H1 (cell line): Measurements from ENCODE around the gene SHTN1. TPM values are rescaled to one million over a fixed set of nuclear protein-coding genes. Genes with fewer than 3 reads are reported as not detected.

Experiments
- ASH2L ChIP-seq: fragments of 200-600, 300-600 bp; sonication (generic); IDR thresholded peaks from one replicate; pipeline ENCODE4 v1.7.1; 2017; ENCODE audit warnings: low read length
- ATF3 ChIP-seq: IDR thresholded peaks from 2 replicates; pipeline ENCODE4 v1.6.1; 2011; ENCODE audit warnings: low read depth, mild to moderate bottlenecking, low read length; ENCODE audit not compliant: insufficient read depth
- BCL11A ChIP-seq, 2 experiments: IDR thresholded peaks; one replicate each; pipeline ENCODE4 v1.6.1; 2011; ENCODE audit warnings: low read depth in 2 of 2, low read length in 2 of 2, mild to moderate bottlenecking in 2 of 2
- CREB1 ChIP-seq: IDR thresholded peaks from 2 replicates; pipeline ENCODE4 v1.6.1; 2012; ENCODE audit warnings: inconsistent platforms
- GABPA ChIP-seq: IDR thresholded peaks from 2 replicates; pipeline ENCODE4 v1.6.1; 2011; ENCODE audit warnings: mild to moderate bottlenecking, low read length, moderate library complexity, borderline replicate concordance; ENCODE audit not compliant: insufficient read depth
- HDAC2 ChIP-seq, 2 experiments: fragments of 300-600 bp in 1 of 2; sonication (generic) in 1 of 2; IDR thresholded peaks; 2 replicates each; pipeline ENCODE4 v1.6.1; 2011 to 2012; ENCODE audit warnings: low read depth in 2 of 2, low read length in 2 of 2, mild to moderate bottlenecking in 2 of 2, moderate library complexity in 2 of 2, borderline replicate concordance in 1 of 2, inconsistent platforms in 1 of 2
- JUND ChIP-seq: IDR thresholded peaks from 2 replicates; pipeline ENCODE4 v1.6.1; 2011; ENCODE audit warnings: mild to moderate bottlenecking, improper control_type of control experiment, low read length
- MAFK ChIP-seq: IDR thresholded peaks from 2 replicates; pipeline ENCODE4 v1.6.1; 2012; ENCODE audit warnings: low read depth, mild to moderate bottlenecking, improper control_type of control experiment, low read length
- NRF1 ChIP-seq: IDR thresholded peaks from 2 replicates; pipeline ENCODE4 v1.6.1; 2011; ENCODE audit warnings: mild to moderate bottlenecking, low read depth, low read length, improper control_type of control experiment
- POU5F1 ChIP-seq: IDR thresholded peaks from 2 replicates; pipeline ENCODE4 v1.6.1; 2011; ENCODE audit warnings: low read depth, mild to moderate bottlenecking, low read length, moderate library complexity
- RFX5 ChIP-seq: IDR thresholded peaks from 2 replicates; pipeline ENCODE4 v1.6.1; 2011; ENCODE audit warnings: low read depth, low read length, improper control_type of control experiment, borderline replicate concordance
- SIN3A ChIP-seq, 2 experiments: IDR thresholded peaks in 1 of 2; conservative IDR thresholded peaks in 1 of 2; 2 replicates each; pipeline ENCODE4 v1.6.1; 2011 to 2012; ENCODE audit warnings: low read length in 2 of 2, improper control_type of control experiment in 1 of 2, low read depth in 1 of 2, mild to moderate bottlenecking in 1 of 2
- SP1 ChIP-seq: IDR thresholded peaks from 2 replicates; pipeline ENCODE4 v1.6.1; 2011; ENCODE audit warnings: low read depth, low read length
- TAF7 ChIP-seq: optimal IDR thresholded peaks from 2 replicates; pipeline ENCODE3; 2011; ENCODE audit warnings: low read depth, mild to moderate bottlenecking, inconsistent platforms, low read length, moderate library complexity, borderline replicate concordance
- TCF12 ChIP-seq: IDR thresholded peaks from 2 replicates; pipeline ENCODE4 v1.6.1; 2011; ENCODE audit warnings: low read depth, mild to moderate bottlenecking, low read length
- YY1 ChIP-seq: IDR thresholded peaks from 2 replicates; pipeline ENCODE4 v1.6.1; 2011; ENCODE audit warnings: low read depth, mild to moderate bottlenecking, low read length
- ZNF274 ChIP-seq: IDR thresholded peaks from 2 replicates; pipeline ENCODE4 v1.7.0; 2012; ENCODE audit warnings: low read length, borderline replicate concordance; ENCODE audit errors: extremely low read depth
- polyA plus RNA-seq, 7 experiments: library from polyadenylated mRNA; depleted of rRNA in 3 of 7; stranded (reverse) in 5 of 7; unstranded in 2 of 7; fragments of >200 nt in 5 of 7; fragments of 200-250 nt in 2 of 7; gene quantifications; 1 replicate in 5 of 7; 2 replicates in 1 of 7; 4 replicates in 1 of 7; pipeline versions ENCODE4 v1.2.1 to v1.2.3, GENCODE V29; 2011 to 2013; ENCODE audit warnings: missing spikeins in 2 of 7, mixed read lengths in 2 of 7
- total RNA-seq: library from RNA; stranded (reverse); fragmentation: NEBNext Ultra II Directional; extraction: Animal tissue kit (Norgen Biotek cat#: 25700); gene quantifications from 2 replicates; pipeline ENCODE4 v1.2.1, GENCODE V29; 2021

SHTN1 gene
- total and polyA plus RNA-seq, 2 of the 8 experiments (the other 6 are each of a cell fraction or from before 2014, with no cell fraction given), result 3.3 to 12.7 TPM

- TF ChIP-seq YY1, result 0 out of 2 replicates have a peak, but pooled peaks have one; percentile 25
- TF ChIP-seq GABPA, result no peak
- TF ChIP-seq CREB1, result peak; percentile 29; the same call in 1 of the 2 replicates
- no peak for TF ChIP-seq SP1
- TF ChIP-seq ATF3, result no peak
- TF ChIP-seq ASH2L, result peak; percentile 66
- TF ChIP-seq JUND, result no peak
- no peak for TF ChIP-seq TCF12
- no peak for TF ChIP-seq BCL11A (IDR thresholded peaks at IDR 0.05; ENCODE audit: low read depth in 2 of 2, low read length in 2 of 2)
- TF ChIP-seq TAF7, result peak; percentile 31
- TF ChIP-seq MAFK, result no peak
- peak; percentile 77 to 96; a peak in 3 of 4 replicates for TF ChIP-seq SIN3A (conservative IDR thresholded peaks at IDR 0.05 in 1 of 2, IDR thresholded peaks at IDR 0.05 in 1 of 2; ENCODE audit: low read depth in 1 of 2, low read length in 2 of 2)
- no peak for TF ChIP-seq POU5F1
- TF ChIP-seq ZNF274, result no peak
- TF ChIP-seq RFX5, result no peak
- TF ChIP-seq HDAC2 (IDR thresholded peaks at IDR 0.05; ENCODE audit: borderline replicate concordance in 1 of 2, low read depth in 2 of 2, low read length in 2 of 2), result peak in 1 of 2 experiments; percentile 97; a peak in 2 of 4 replicates
- peak; percentile 74 for TF ChIP-seq NRF1
- TF ChIP-seq, all 59 proteins: peak for 20
These were observed 155.5 kb downstream of the SHTN1 start, which contains the start of gene ENO4 (continued) for GRCh38 chr10:116849248-116850057.
